Ishikawa (cell line): ENCODE data around the gene CORO1A.

Experiments
- CEBPB ChIP-seq: IDR thresholded peaks from 2 replicates; pipeline ENCODE4 v1.6.1; 2012
- CREB1 ChIP-seq: IDR thresholded peaks from 2 replicates; pipeline ENCODE4 v1.6.1; 2012; ENCODE audit warnings: low read depth
- EGR1 ChIP-seq: IDR thresholded peaks from 2 replicates; pipeline ENCODE4 v1.6.1; 2012
- EP300 ChIP-seq: IDR thresholded peaks from 2 replicates; pipeline ENCODE4 v1.6.1; 2012; ENCODE audit warnings: borderline replicate concordance
- FOXM1 ChIP-seq: IDR thresholded peaks from 2 replicates; pipeline ENCODE4 v1.6.1; 2012; ENCODE audit warnings: low read depth, borderline replicate concordance
- MAX ChIP-seq: IDR thresholded peaks from 2 replicates; pipeline ENCODE4 v1.6.1; 2012
- NFIC ChIP-seq: IDR thresholded peaks from 2 replicates; pipeline ENCODE4 v1.6.1; 2012
- RAD21 ChIP-seq: IDR thresholded peaks from 2 replicates; pipeline ENCODE4 v1.6.1; 2012; ENCODE audit warnings: low read depth
- REST ChIP-seq: IDR thresholded peaks from 2 replicates; pipeline ENCODE4 v1.6.1; 2012; ENCODE audit warnings: low read depth, mild to moderate bottlenecking
- TAF1 ChIP-seq: IDR thresholded peaks from 2 replicates; pipeline ENCODE4 v1.6.1; 2012; ENCODE audit warnings: low read depth, mild to moderate bottlenecking
- TCF12 ChIP-seq: IDR thresholded peaks from 2 replicates; pipeline ENCODE4 v1.6.1; 2012; ENCODE audit warnings: low read depth
- TEAD4 ChIP-seq: IDR thresholded peaks from 2 replicates; pipeline ENCODE4 v1.6.1; 2012
- USF1 ChIP-seq: IDR thresholded peaks from 2 replicates; pipeline ENCODE4 v1.6.1; 2012
- YY1 ChIP-seq: IDR thresholded peaks from 2 replicates; pipeline ENCODE4 v1.6.1; 2012; ENCODE audit warnings: low read depth
- ZBTB7A ChIP-seq: IDR thresholded peaks from 2 replicates; pipeline ENCODE4 v1.6.1; 2012; ENCODE audit warnings: low read depth

The CORO1A gene

GRCh38 chr16:30183233-30184095 lies at the start of gene CORO1A:
Gene CORO1A (plus strand): TSS chr16:30183602. CDS start chr16:30185210, 1,608 bp downstream.
- TF ChIP-seq ZBTB7A, result 0 out of 2 replicates have a peak, but pooled peaks have one; percentile 46
- no peak for TF ChIP-seq NFIC
- no peak; the same call in 1 of the 2 replicates for TF ChIP-seq EGR1
- no peak for TF ChIP-seq TCF12
- no peak for TF ChIP-seq CEBPB

GRCh38 chr16:30136971-30137605 lies 46.3 kb upstream of the CORO1A start:
- TF ChIP-seq CREB1 (no peak), MAX (no peak), RAD21 (no peak), TEAD4 (no peak), ZBTB7A (no peak), EGR1 (no peak), FOXM1 (no peak), TAF1 (no peak), TCF12 (no peak), YY1 (no peak), EP300 (no peak), NFIC (no peak)

- no peak for TF ChIP-seq ZBTB7A
- TF ChIP-seq CEBPB, result no peak
- TF ChIP-seq MAX, result no peak
- TF ChIP-seq TCF12, result no peak
Measured at GRCh38 chr16:30137897-30138296, 45.5 kb upstream of the CORO1A start.

GRCh38 chr16:30139583-30140481 lies 43.6 kb upstream of the CORO1A start:
- no peak for TF ChIP-seq REST
- no peak for TF ChIP-seq FOXM1
- no peak for TF ChIP-seq CREB1
- TF ChIP-seq EGR1, result no peak
- TF ChIP-seq MAX, result no peak
- no peak for TF ChIP-seq NFIC
- no peak for TF ChIP-seq YY1
- TF ChIP-seq TEAD4, result no peak
- no peak for TF ChIP-seq TAF1
- TF ChIP-seq CEBPB, result no peak
- no peak for TF ChIP-seq ZBTB7A

- TF ChIP-seq YY1 (no peak), NFIC (no peak), CEBPB (no peak), MAX (no peak), RAD21 (no peak), TEAD4 (no peak), USF1 (no peak), TCF12 (no peak), EP300 (no peak), ZBTB7A (no peak), REST (no peak), TAF1 (no peak)
Measured at GRCh38 chr16:30141750-30142149, 41.7 kb upstream of the CORO1A start.
